HEK293 (cell line): ENCODE results near the gene TTC9.

Experiments used
- CTCF ChIA-PET: fragments of 350-600 bp; formaldehyde crosslinking; extraction: SDS; loops from one replicate; lab custom pipeline; 2021; ENCODE audit warnings: antibody characterized with exemption; lab: Yijun Ruan, JAX
- POLR2A ChIA-PET: fragments of 300-600 bp; formaldehyde crosslinking; extraction: SDS; loops from one replicate; lab custom pipeline; 2020; ENCODE audit warnings: antibody characterized with exemption, inconsistent platforms; lab: Yijun Ruan, JAX
- H3K27ac ChIP-seq: fragments of 200-500 bp; sonication (Bioruptor generic); 2 replicates; pipeline ENCODE4 v1.5.1; 2014; ENCODE audit warnings: low read depth, low read length, control low read depth, inconsistent platforms; ENCODE audit errors: extremely low read depth
- H3K36me3 ChIP-seq, 2 experiments: fragments of 200-500 bp in 1 of 2; sonication (Bioruptor generic) in 1 of 2; 1 replicate in 1 of 2; 2 replicates in 1 of 2; pipeline ENCODE4 v1.5.1; 2014 to 2017; ENCODE audit warnings: inconsistent platforms in 2 of 2, low read length in 2 of 2; ENCODE audit not compliant: control insufficient read depth in 2 of 2, insufficient read depth in 1 of 2
- H3K4me1 ChIP-seq: fragments of 200-500 bp; sonication (Bioruptor generic); 2 replicates; pipeline ENCODE4 v1.5.1; 2014; ENCODE audit warnings: mild to moderate bottlenecking, low read length, inconsistent platforms; ENCODE audit not compliant: control insufficient read depth, insufficient read depth
- H3K4me3 ChIP-seq: 2 replicates; pipeline ENCODE4 v1.5.1; 2011; ENCODE audit warnings: low read depth, mild to moderate bottlenecking, control low read depth, low read length, moderate library complexity
- H3K9me3 ChIP-seq: fragments of 200-500 bp; sonication (Bioruptor generic); 2 replicates; pipeline ENCODE4 v1.5.1; 2014; ENCODE audit warnings: low read depth, low read length, inconsistent platforms; ENCODE audit not compliant: control insufficient read depth, insufficient read depth
- BCL11B ChIP-seq: fragments of 450-650 bp; formaldehyde crosslinking; IDR thresholded peaks from 2 replicates; pipeline ENCODE4 v1.5.1; 2016; ENCODE audit warnings: low read depth, missing biosample characterization, missing genetic modification characterization
- EGR2 ChIP-seq: fragments of 450-650 bp; formaldehyde crosslinking; IDR thresholded peaks from 2 replicates; pipeline ENCODE4 v1.5.1; 2016; ENCODE audit warnings: low read depth, missing biosample characterization, missing genetic modification characterization
- KLF1 ChIP-seq: fragments of 450-650 bp; formaldehyde crosslinking; IDR thresholded peaks from 2 replicates; pipeline ENCODE4 v1.5.1; 2016; ENCODE audit warnings: missing biosample characterization, missing genetic modification characterization
- KLF16 ChIP-seq: fragments of 450-650 bp; formaldehyde crosslinking; IDR thresholded peaks from 2 replicates; pipeline ENCODE4 v1.5.1; 2017; ENCODE audit warnings: missing biosample characterization, missing genetic modification characterization
- MZF1 ChIP-seq: fragments of 450-650 bp; formaldehyde crosslinking; IDR thresholded peaks from 2 replicates; pipeline ENCODE4 v1.5.1; 2017; ENCODE audit warnings: missing biosample characterization, missing genetic modification characterization, borderline replicate concordance
- SCRT2 ChIP-seq: fragments of 450-650 bp; formaldehyde crosslinking; IDR thresholded peaks from 2 replicates; pipeline ENCODE4 v1.5.1; 2016; ENCODE audit warnings: missing biosample characterization, missing genetic modification characterization
- SP7 ChIP-seq: fragments of 450-650 bp; formaldehyde crosslinking; IDR thresholded peaks from 2 replicates; pipeline ENCODE4 v1.5.1; 2016; ENCODE audit warnings: missing biosample characterization, missing genetic modification characterization
- ZBTB20 ChIP-seq: fragments of 450-650 bp; formaldehyde crosslinking; IDR thresholded peaks from 2 replicates; pipeline ENCODE4 v1.5.1; 2016; ENCODE audit warnings: missing biosample characterization, missing genetic modification characterization
- ZFHX2 ChIP-seq: fragments of 450-650 bp; formaldehyde crosslinking; conservative IDR thresholded peaks from 2 replicates; pipeline ENCODE4 v1.5.1; 2016; ENCODE audit warnings: missing biosample characterization, missing genetic modification characterization
- ZFP37 ChIP-seq: fragments of 450-650 bp; formaldehyde crosslinking; IDR thresholded peaks from 2 replicates; pipeline ENCODE4 v1.5.1; 2016; ENCODE audit warnings: missing biosample characterization, missing genetic modification characterization
- ZNF10 ChIP-seq: fragments of 450-650 bp; formaldehyde crosslinking; IDR thresholded peaks from 2 replicates; pipeline ENCODE4 v1.5.1; 2017; ENCODE audit warnings: missing biosample characterization, missing genetic modification characterization
- ZNF133 ChIP-seq: fragments of 450-650 bp; formaldehyde crosslinking; IDR thresholded peaks from 2 replicates; pipeline ENCODE4 v1.5.1; 2016; ENCODE audit warnings: missing biosample characterization, missing genetic modification characterization
- ZNF138 ChIP-seq: fragments of 450-650 bp; formaldehyde crosslinking; IDR thresholded peaks from 2 replicates; pipeline ENCODE4 v1.5.1; 2016; ENCODE audit warnings: missing biosample characterization, missing genetic modification characterization, borderline replicate concordance
- ZNF324 ChIP-seq: fragments of 450-650 bp; formaldehyde crosslinking; IDR thresholded peaks from 2 replicates; pipeline ENCODE4 v1.5.1; 2016; ENCODE audit warnings: missing biosample characterization, missing genetic modification characterization
- ZNF423 ChIP-seq: fragments of 450-650 bp; formaldehyde crosslinking; IDR thresholded peaks from 2 replicates; pipeline ENCODE4 v1.5.1; 2016; ENCODE audit warnings: missing biosample characterization, missing genetic modification characterization
- ZNF501 ChIP-seq: fragments of 450-650 bp; formaldehyde crosslinking; IDR thresholded peaks from 2 replicates; pipeline ENCODE4 v1.5.1; 2016; ENCODE audit warnings: missing biosample characterization, missing genetic modification characterization
- ZNF521 ChIP-seq: fragments of 450-650 bp; formaldehyde crosslinking; IDR thresholded peaks from 2 replicates; pipeline ENCODE4 v1.5.1; 2017; ENCODE audit warnings: missing biosample characterization, mild to moderate bottlenecking, missing genetic modification characterization
- ZNF747 ChIP-seq: fragments of 450-650 bp; formaldehyde crosslinking; IDR thresholded peaks from 2 replicates; pipeline ENCODE4 v1.5.1; 2016; ENCODE audit warnings: missing biosample characterization, missing genetic modification characterization
- TF ChIP-seq, protein P1 (sequence below): fragments of 450-650 bp; formaldehyde crosslinking; IDR thresholded peaks from 2 replicates; pipeline ENCODE4 v1.5.1; 2016; ENCODE audit warnings: missing biosample characterization, missing genetic modification characterization
- TF ChIP-seq, protein P2 (sequence below): fragments of 450-650 bp; formaldehyde crosslinking; optimal IDR thresholded peaks from 2 replicates; pipeline ENCODE3; 2016; ENCODE audit warnings: missing biosample characterization, mild to moderate bottlenecking, missing genetic modification characterization
- TF ChIP-seq, protein P3 (sequence below): fragments of 450-650 bp; formaldehyde crosslinking; IDR thresholded peaks from 2 replicates; pipeline ENCODE4 v1.5.1; 2016; ENCODE audit warnings: missing biosample characterization, missing genetic modification characterization
- TF ChIP-seq, protein P4 (sequence below): fragments of 450-650 bp; IDR thresholded peaks from 2 replicates; pipeline ENCODE4 v1.5.1; 2018; ENCODE audit warnings: missing biosample characterization, mild to moderate bottlenecking, missing genetic modification characterization
- TF ChIP-seq, protein P5 (sequence below): fragments of 450-650 bp; formaldehyde crosslinking; IDR thresholded peaks from 2 replicates; pipeline ENCODE4 v1.5.1; 2016; ENCODE audit warnings: missing biosample characterization, missing genetic modification characterization
- TF ChIP-seq, protein P6 (sequence below): fragments of 450-650 bp; formaldehyde crosslinking; IDR thresholded peaks from 2 replicates; pipeline ENCODE4 v1.5.1; 2016; ENCODE audit warnings: missing biosample characterization, missing genetic modification characterization

The TTC9 gene

DNA sequence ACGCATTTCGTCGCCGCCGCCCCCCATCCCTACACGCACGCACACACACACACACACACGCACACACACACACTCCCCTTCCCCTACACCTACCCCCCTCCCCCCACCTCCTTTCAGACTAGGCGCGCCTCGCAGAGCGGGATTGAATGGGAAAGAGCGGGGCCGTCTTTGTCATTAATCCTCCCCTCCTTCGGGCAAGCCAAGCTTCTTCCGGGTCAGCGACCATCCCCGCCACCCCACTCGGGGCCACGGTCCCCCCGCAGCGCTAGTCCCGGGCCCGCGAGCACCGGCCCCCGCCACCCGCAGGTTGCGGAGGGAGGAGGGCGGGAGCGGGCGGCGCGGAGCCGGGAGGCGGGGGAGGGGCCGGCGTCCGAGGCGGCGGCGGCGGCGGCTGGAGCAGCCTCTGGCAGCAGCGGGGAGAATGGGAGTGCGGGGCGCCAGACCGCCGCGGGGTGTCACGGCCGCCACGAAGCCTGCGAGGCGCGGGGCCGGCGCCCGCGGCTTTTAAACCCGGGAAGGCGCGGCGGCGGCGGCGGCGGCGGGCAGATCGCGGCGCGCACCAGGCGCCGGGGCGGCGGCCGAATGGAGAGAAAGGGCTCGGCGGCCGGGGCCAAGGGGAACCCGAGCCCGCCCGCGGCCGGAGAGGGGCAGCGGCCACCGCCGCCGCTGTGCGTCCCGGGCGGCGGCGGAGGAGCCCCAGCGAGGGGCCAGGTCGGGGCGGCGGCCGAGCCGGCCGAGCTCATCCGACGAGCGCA, at the start of gene TTC9 (continued):
- TF ChIP-seq, protein P1, sequence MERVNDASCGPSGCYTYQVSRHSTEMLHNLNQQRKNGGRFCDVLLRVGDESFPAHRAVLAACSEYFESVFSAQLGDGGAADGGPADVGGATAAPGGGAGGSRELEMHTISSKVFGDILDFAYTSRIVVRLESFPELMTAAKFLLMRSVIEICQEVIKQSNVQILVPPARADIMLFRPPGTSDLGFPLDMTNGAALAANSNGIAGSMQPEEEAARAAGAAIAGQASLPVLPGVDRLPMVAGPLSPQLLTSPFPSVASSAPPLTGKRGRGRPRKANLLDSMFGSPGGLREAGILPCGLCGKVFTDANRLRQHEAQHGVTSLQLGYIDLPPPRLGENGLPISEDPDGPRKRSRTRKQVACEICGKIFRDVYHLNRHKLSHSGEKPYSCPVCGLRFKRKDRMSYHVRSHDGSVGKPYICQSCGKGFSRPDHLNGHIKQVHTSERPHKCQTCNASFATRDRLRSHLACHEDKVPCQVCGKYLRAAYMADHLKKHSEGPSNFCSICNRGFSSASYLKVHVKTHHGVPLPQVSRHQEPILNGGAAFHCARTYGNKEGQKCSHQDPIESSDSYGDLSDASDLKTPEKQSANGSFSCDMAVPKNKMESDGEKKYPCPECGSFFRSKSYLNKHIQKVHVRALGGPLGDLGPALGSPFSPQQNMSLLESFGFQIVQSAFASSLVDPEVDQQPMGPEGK = peak; percentile 77
- peak; percentile 48 for TF ChIP-seq ZFHX2
- TF ChIP-seq BCL11B (tag by site-specific recombination) = no peak
- TF ChIP-seq ZBTB20 (tag by site-specific recombination) = 0 out of 2 replicates have a peak, but pooled peaks have one; percentile 42
- 0 out of 2 replicates have a peak, but pooled peaks have one; percentile 24 for TF ChIP-seq KLF1 (tag by site-specific recombination)
- 0 out of 2 replicates have a peak, but pooled peaks have one; percentile 34 for TF ChIP-seq SP7 (tag by site-specific recombination)
- TF ChIP-seq, protein P2, sequence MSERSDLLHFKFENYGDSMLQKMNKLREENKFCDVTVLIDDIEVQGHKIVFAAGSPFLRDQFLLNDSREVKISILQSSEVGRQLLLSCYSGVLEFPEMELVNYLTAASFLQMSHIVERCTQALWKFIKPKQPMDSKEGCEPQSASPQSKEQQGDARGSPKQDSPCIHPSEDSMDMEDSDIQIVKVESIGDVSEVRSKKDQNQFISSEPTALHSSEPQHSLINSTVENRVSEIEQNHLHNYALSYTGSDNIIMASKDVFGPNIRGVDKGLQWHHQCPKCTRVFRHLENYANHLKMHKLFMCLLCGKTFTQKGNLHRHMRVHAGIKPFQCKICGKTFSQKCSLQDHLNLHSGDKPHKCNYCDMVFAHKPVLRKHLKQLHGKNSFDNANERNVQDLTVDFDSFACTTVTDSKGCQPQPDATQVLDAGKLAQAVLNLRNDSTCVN (tag by site-specific recombination) = peak; percentile 35
- no peak for TF ChIP-seq ZNF324 (tag by site-specific recombination)

DNA sequence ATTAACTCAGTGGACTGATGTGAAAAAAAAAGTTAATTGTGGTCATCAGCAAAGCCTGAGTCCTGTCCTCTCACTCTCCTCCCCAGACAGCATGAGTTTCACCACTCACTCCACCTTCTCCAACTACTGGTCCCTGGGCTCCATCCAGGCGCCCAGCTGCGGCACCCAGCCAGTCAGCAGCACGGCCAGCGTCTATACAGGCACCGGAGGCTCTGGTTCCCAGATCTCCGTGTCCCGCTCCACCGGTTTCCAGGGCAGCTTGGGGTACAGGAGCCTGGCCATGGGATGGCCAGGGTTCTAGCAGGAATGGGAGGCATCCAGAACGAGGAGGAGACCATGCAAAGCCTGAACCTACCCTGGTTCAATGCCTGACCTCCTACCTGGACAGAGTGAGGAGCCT, 47.3 kb upstream of the TTC9 start:
- POLR2A ChIA-PET = no interaction called here
- TF ChIP-seq ZNF10 (tag by site-specific recombination) (no peak), ZFP37 (no peak), ZNF521 (no peak), ZNF138 (no peak), EGR2 (no peak), MZF1 (tag by site-specific recombination) (no peak), ZNF423 (tag by site-specific recombination) (no peak), ZNF501 (no peak), KLF16 (tag by site-specific recombination) (no peak), ZNF133 (tag by site-specific recombination) (no peak), ZNF747 (no peak), BCL11B (tag by site-specific recombination) (no peak), SCRT2 (tag by site-specific recombination) (no peak)
- TF ChIP-seq, protein P3, sequence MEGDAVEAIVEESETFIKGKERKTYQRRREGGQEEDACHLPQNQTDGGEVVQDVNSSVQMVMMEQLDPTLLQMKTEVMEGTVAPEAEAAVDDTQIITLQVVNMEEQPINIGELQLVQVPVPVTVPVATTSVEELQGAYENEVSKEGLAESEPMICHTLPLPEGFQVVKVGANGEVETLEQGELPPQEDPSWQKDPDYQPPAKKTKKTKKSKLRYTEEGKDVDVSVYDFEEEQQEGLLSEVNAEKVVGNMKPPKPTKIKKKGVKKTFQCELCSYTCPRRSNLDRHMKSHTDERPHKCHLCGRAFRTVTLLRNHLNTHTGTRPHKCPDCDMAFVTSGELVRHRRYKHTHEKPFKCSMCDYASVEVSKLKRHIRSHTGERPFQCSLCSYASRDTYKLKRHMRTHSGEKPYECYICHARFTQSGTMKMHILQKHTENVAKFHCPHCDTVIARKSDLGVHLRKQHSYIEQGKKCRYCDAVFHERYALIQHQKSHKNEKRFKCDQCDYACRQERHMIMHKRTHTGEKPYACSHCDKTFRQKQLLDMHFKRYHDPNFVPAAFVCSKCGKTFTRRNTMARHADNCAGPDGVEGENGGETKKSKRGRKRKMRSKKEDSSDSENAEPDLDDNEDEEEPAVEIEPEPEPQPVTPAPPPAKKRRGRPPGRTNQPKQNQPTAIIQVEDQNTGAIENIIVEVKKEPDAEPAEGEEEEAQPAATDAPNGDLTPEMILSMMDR (tag by site-specific recombination) = no peak
- TF ChIP-seq, protein P4, sequence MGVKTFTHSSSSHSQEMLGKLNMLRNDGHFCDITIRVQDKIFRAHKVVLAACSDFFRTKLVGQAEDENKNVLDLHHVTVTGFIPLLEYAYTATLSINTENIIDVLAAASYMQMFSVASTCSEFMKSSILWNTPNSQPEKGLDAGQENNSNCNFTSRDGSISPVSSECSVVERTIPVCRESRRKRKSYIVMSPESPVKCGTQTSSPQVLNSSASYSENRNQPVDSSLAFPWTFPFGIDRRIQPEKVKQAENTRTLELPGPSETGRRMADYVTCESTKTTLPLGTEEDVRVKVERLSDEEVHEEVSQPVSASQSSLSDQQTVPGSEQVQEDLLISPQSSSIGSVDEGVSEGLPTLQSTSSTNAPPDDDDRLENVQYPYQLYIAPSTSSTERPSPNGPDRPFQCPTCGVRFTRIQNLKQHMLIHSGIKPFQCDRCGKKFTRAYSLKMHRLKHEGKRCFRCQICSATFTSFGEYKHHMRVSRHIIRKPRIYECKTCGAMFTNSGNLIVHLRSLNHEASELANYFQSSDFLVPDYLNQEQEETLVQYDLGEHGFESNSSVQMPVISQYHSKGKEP (tag by site-specific recombination) = no peak
- TF ChIP-seq, protein P5, sequence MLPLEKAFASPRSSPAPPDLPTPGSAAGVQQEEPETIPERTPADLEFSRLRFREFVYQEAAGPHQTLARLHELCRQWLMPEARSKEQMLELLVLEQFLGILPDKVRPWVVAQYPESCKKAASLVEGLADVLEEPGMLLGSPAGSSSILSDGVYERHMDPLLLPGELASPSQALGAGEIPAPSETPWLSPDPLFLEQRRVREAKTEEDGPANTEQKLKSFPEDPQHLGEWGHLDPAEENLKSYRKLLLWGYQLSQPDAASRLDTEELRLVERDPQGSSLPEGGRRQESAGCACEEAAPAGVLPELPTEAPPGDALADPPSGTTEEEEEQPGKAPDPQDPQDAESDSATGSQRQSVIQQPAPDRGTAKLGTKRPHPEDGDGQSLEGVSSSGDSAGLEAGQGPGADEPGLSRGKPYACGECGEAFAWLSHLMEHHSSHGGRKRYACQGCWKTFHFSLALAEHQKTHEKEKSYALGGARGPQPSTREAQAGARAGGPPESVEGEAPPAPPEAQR (tag by site-specific recombination) = no peak
- TF ChIP-seq, protein P6, sequence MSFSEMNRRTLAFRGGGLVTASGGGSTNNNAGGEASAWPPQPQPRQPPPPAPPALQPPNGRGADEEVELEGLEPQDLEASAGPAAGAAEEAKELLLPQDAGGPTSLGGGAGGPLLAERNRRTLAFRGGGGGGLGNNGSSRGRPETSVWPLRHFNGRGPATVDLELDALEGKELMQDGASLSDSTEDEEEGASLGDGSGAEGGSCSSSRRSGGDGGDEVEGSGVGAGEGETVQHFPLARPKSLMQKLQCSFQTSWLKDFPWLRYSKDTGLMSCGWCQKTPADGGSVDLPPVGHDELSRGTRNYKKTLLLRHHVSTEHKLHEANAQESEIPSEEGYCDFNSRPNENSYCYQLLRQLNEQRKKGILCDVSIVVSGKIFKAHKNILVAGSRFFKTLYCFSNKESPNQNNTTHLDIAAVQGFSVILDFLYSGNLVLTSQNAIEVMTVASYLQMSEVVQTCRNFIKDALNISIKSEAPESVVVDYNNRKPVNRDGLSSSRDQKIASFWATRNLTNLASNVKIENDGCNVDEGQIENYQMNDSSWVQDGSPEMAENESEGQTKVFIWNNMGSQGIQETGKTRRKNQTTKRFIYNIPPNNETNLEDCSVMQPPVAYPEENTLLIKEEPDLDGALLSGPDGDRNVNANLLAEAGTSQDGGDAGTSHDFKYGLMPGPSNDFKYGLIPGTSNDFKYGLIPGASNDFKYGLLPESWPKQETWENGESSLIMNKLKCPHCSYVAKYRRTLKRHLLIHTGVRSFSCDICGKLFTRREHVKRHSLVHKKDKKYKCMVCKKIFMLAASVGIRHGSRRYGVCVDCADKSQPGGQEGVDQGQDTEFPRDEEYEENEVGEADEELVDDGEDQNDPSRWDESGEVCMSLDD (tag by site-specific recombination) = no peak
- no peaks in the 10 kb centered on the region for H3K9me3 ChIP-seq
- H3K27ac ChIP-seq = no peak overlapping the region
- H3K4me1 ChIP-seq = peaks cover 3% of the 10 kb centered on the region; the same call in 1 of the 2 replicates
- CTCF ChIA-PET = interaction anchor here (1.1 kb wide), 1 partner anchor 119 kb away, joined by 4 read pairs; no protein-coding TSS in a partner anchor
- peaks cover 35 to 81% of the 10 kb centered on the region in 2 experiments for H3K36me3 ChIP-seq
- no peak overlapping the region for H3K4me3 ChIP-seq
